ENCODE measurements around the gene RAB11A. TPM values are rescaled to one million over a fixed set of nuclear protein-coding genes. Genes with fewer than 3 reads are reported as not detected.

Gene RAB11A
- total RNA-seq, 2 donors from 2014 or later, result 137 to 145 TPM

Other genes starting within 250 kb of the RAB11A start
- 10 to 100 TPM in 1 of 2 donors, 1 to 10 TPM in 1; 7.7 to 12.9 TPM for gene SLC24A1, start 247.6 kb upstream of the RAB11A start, total RNA-seq
- gene DENND4A, start 77.2 kb upstream of the RAB11A start, total RNA-seq, result 10 to 100 TPM; 56.7 to 59.3 TPM